ENCODE measurements around the gene CREB3L4.
A peak's percentile ranks its signal among the peaks of the same experiment; 100 is the strongest.

The CREB3L4 gene

GRCh38 chr1:153937331-153937730 is 30.4 kb upstream of the CREB3L4 start:
- no peak for DNase-seq

GRCh38 chr1:153938996-153939395 is 28.7 kb upstream of the CREB3L4 start:
- DNase-seq, result no peak

- no peak for DNase-seq
Observed at GRCh38 chr1:153939476-153939875, 28.2 kb upstream of the CREB3L4 start.

GRCh38 chr1:153940756-153941155 is 26.9 kb upstream of the CREB3L4 start:
- no peak for DNase-seq

- no peak for DNase-seq
Observed at GRCh38 chr1:153941826-153942725, 25.6 kb upstream of the CREB3L4 start.

- DNase-seq, result no peak
Observed at GRCh38 chr1:153942766-153943549, 24.7 kb upstream of the CREB3L4 start.

GRCh38 chr1:153944005-153944826 is 23.5 kb upstream of the CREB3L4 start:
- no peak for DNase-seq

- no peak for DNase-seq
Observed at GRCh38 chr1:153944827-153945117, 22.9 kb upstream of the CREB3L4 start.

GRCh38 chr1:153945131-153945794 is 22.4 kb upstream of the CREB3L4 start:
- no peak for DNase-seq

- peak; percentile 28 for DNase-seq
Observed at GRCh38 chr1:153945795-153946621, 21.7 kb upstream of the CREB3L4 start.

- DNase-seq, result peak; percentile 74
Observed at GRCh38 chr1:153946622-153947241, 21.0 kb upstream of the CREB3L4 start, which contains the start of gene DENND4B. TSS of gene DENND4B (minus strand) at chr1:153946718. CDS start at chr1:153944374, 2,344 bp downstream.

- no peak for DNase-seq
Observed at GRCh38 chr1:153951183-153951582, 16.5 kb upstream of the CREB3L4 start.

- DNase-seq, result no peak
Observed at GRCh38 chr1:153951801-153952200, 15.9 kb upstream of the CREB3L4 start.

GRCh38 chr1:153953859-153954365 is 13.8 kb upstream of the CREB3L4 start:
- no peak for DNase-seq

- DNase-seq, result no peak
Observed at GRCh38 chr1:153954826-153955225, 12.9 kb upstream of the CREB3L4 start.

- no peak for DNase-seq
Observed at GRCh38 chr1:153956997-153957715, 10.5 kb upstream of the CREB3L4 start.

GRCh38 chr1:153957744-153958110 is 10.0 kb upstream of the CREB3L4 start:
- no peak for DNase-seq

GRCh38 chr1:153958111-153958960 is 9.4 kb upstream of the CREB3L4 start, which contains the start of gene CRTC2:
TSS of gene CRTC2 (minus strand) at chr1:153958612. CDS start at chr1:153958497, 115 bp downstream.
- DNase-seq, result peak; percentile 97

GRCh38 chr1:153958961-153959260 is 8.8 kb upstream of the CREB3L4 start:
- DNase-seq, result no peak
